NB4 (cell line): ENCODE data around the gene YY2.

Source experiments
- DNase-seq: peaks from one replicate; pipeline ENCODE4 v3.0.0; 2010; ENCODE audit warnings: low read depth
- H3K4me3 ChIP-seq: one replicate; pipeline ENCODE4 v1.5.1; 2011; ENCODE audit warnings: mild to moderate bottlenecking, low read depth, low read length, moderate library complexity
- CTCF ChIP-seq: IDR thresholded peaks from one replicate; pipeline ENCODE4 v1.5.1; 2012; ENCODE audit warnings: low read depth, low read length
- MAX ChIP-seq: IDR thresholded peaks from 2 replicates; pipeline ENCODE4 v1.6.1; 2011; ENCODE audit warnings: low read depth, low read length
- MYC ChIP-seq: IDR thresholded peaks from 2 replicates; pipeline ENCODE4 v1.6.1; 2011; ENCODE audit warnings: low read depth, low read length
- POLR2A ChIP-seq: IDR thresholded peaks from 2 replicates; pipeline ENCODE4 v1.6.1; 2011; ENCODE audit warnings: mild to moderate bottlenecking; ENCODE audit not compliant: insufficient read length; ENCODE audit errors: extremely low read depth

Gene YY2

GRCh38 chrX:21855937-21856415 is at the start of gene YY2:
YY2 (plus strand) TSS chrX:21855987; CDS start chrX:21856485, 498 bp downstream.
- DNase-seq, result no peak
- TF ChIP-seq MAX (no peak), MYC (no peak), POLR2A (no peak), CTCF (no peak)
- H3K4me3 ChIP-seq, result no peak within 1 kb of the TSS

- H3K4me3 ChIP-seq, result no peak overlapping the region
- no peak for DNase-seq
- TF ChIP-seq MAX (no peak), MYC (no peak), CTCF (no peak), POLR2A (no peak)
These were observed 49.1 kb upstream of the YY2 start for GRCh38 chrX:21806691-21807090.

- no peak for TF ChIP-seq MYC
- TF ChIP-seq CTCF, result no peak
- no peak for TF ChIP-seq POLR2A
- TF ChIP-seq MAX, result no peak
- no peak for DNase-seq
- H3K4me3 ChIP-seq, result no peak overlapping the region
These were observed 44.0 kb upstream of the YY2 start for GRCh38 chrX:21811832-21812231.

- TF ChIP-seq MYC, result no peak
- no peak for TF ChIP-seq MAX
- no peak for TF ChIP-seq POLR2A
- TF ChIP-seq CTCF, result no peak
- no peak overlapping the region for H3K4me3 ChIP-seq
- DNase-seq, result no peak
These were observed 43.2 kb upstream of the YY2 start for GRCh38 chrX:21812628-21813027.

- no peak for DNase-seq
- no peak overlapping the region for H3K4me3 ChIP-seq
- no peak for TF ChIP-seq MYC
- TF ChIP-seq POLR2A, result no peak
- no peak for TF ChIP-seq CTCF
- no peak for TF ChIP-seq MAX
These were observed 42.0 kb upstream of the YY2 start for GRCh38 chrX:21813612-21814368.
